Renal cortical epithelial cell (primary cell): Measurements from ENCODE around the gene RIN3. TPM values are rescaled to one million over a fixed set of nuclear protein-coding genes. Genes with fewer than 3 reads are reported as not detected.
"Not testable (repeated sequence)": the region's sequence is repeated elsewhere in the genome, so short reads cannot be mapped to it uniquely, and the experiment has no call there.

Source experiments
- DNase-seq: peaks from one replicate; pipeline ENCODE4 v3.0.0-alpha.2; 2011; ENCODE audit warnings: low read depth
- total RNA-seq: library from RNA; depleted of rRNA; stranded (reverse); fragments of >200 nt; gene quantifications from 2 replicates; pipeline ENCODE4 v1.2.3, GENCODE V29; 2014

Gene RIN3
- total RNA-seq, 1 donor from 2014 or later, result 8.5 TPM

GRCh38 chr14:92665661-92666110 is 152.1 kb downstream of the RIN3 start:
- no peak for DNase-seq

- no peak for DNase-seq
Observed at GRCh38 chr14:92666251-92666650, 152.7 kb downstream of the RIN3 start.

GRCh38 chr14:92668276-92668973 is 154.8 kb downstream of the RIN3 start:
- no peak for DNase-seq

GRCh38 chr14:92670160-92670559 is 156.6 kb downstream of the RIN3 start:
- DNase-seq, result no peak

GRCh38 chr14:92670643-92671366 is 157.2 kb downstream of the RIN3 start:
- no peak for DNase-seq

- no peak for DNase-seq
Observed at GRCh38 chr14:92673601-92674150, 160.1 kb downstream of the RIN3 start.

- no peak for DNase-seq
Observed at GRCh38 chr14:92675421-92675820, 161.8 kb downstream of the RIN3 start.

GRCh38 chr14:92675976-92676375 is 162.4 kb downstream of the RIN3 start:
- no peak for DNase-seq

GRCh38 chr14:92676403-92677086 is 163.0 kb downstream of the RIN3 start:
- DNase-seq, result no peak

GRCh38 chr14:92677087-92677668 is 163.6 kb downstream of the RIN3 start:
- no peak for DNase-seq

GRCh38 chr14:92677955-92678354 is 164.4 kb downstream of the RIN3 start:
- no peak for DNase-seq

GRCh38 chr14:92678766-92679165 is 165.2 kb downstream of the RIN3 start:
- no peak for DNase-seq

- DNase-seq, result no peak
Observed at GRCh38 chr14:92679246-92679645, 165.7 kb downstream of the RIN3 start.

GRCh38 chr14:92680330-92680729 is 166.7 kb downstream of the RIN3 start:
- not testable (repeated sequence) for DNase-seq

- peak; percentile 32 for DNase-seq
Observed at GRCh38 chr14:92680781-92681650, 167.4 kb downstream of the RIN3 start.

- no peak for DNase-seq
Observed at GRCh38 chr14:92683041-92683440, 169.5 kb downstream of the RIN3 start.

GRCh38 chr14:92684801-92685560 is 171.4 kb downstream of the RIN3 start:
- DNase-seq, result no peak

- no peak for DNase-seq
Observed at GRCh38 chr14:92685784-92686355, 172.3 kb downstream of the RIN3 start.

- DNase-seq, result no peak
Observed at GRCh38 chr14:92686411-92686899, 172.9 kb downstream of the RIN3 start.
